ENCODE data around the gene PGBD1. TPM values are rescaled to one million over a fixed set of nuclear protein-coding genes. Genes with fewer than 3 reads are reported as not detected.
"Not testable (repeated sequence)": the region's sequence is repeated elsewhere in the genome, so short reads cannot be mapped to it uniquely, and the experiment has no call there.

The PGBD1 gene
- total and polyA plus RNA-seq, 2 of the 8 experiments (the other 6 are each of a cell fraction or from before 2014, with no cell fraction given): 2.5 to 9.2 TPM

- H2AK5ac ChIP-seq (ENCODE audit: low read depth, low read length); H2BK5ac ChIP-seq (ENCODE audit: low read depth, low read length); H2BK120ac ChIP-seq (replicated peaks; ENCODE audit: low read depth, low read length); H2BK12ac ChIP-seq (ENCODE audit: low read depth, low read length); H3K9me3 ChIP-seq (ENCODE audit: insufficient read depth in 2 of 2, low read depth in 1 of 2, low read length in 1 of 2); H4K8ac ChIP-seq (ENCODE audit: extremely low read depth, insufficient read depth, low read length); H3K56ac ChIP-seq (replicated peaks; ENCODE audit: insufficient read length, low read depth, low read length); H3K9ac ChIP-seq (replicated peaks in 1 of 4; ENCODE audit: extremely low read depth in 1 of 4, low read depth in 3 of 4, low read length in 3 of 4); H3K79me2 ChIP-seq (ENCODE audit: control insufficient read depth in 1 of 2, insufficient read depth in 2 of 2, low read length in 2 of 2); CTCF ChIA-PET (ENCODE audit: partially characterized antibody); H3K4ac ChIP-seq (replicated peaks; ENCODE audit: insufficient read length, low read depth, low read length); H3K18ac ChIP-seq (ENCODE audit: extremely low read depth, low read length); H3K79me1 ChIP-seq (ENCODE audit: low read depth, low read length); H3K4me2 ChIP-seq (ENCODE audit: insufficient read depth in 1 of 2, low read depth in 2 of 2, low read length in 2 of 2); DNase-seq (ENCODE audit: low read depth in 1 of 2, low spot score in 2 of 2); H4K5ac ChIP-seq (ENCODE audit: insufficient read length, low read depth, low read length); H3K23ac ChIP-seq (ENCODE audit: insufficient read length); H3K36me3 ChIP-seq (ENCODE audit: control insufficient read depth in 2 of 4, insufficient read depth in 4 of 4, low read length in 3 of 4); H4K20me1 ChIP-seq (replicated peaks in 1 of 2; ENCODE audit: control insufficient read depth in 1 of 2, insufficient read depth in 2 of 2, low read length in 2 of 2); H2BK15ac ChIP-seq (ENCODE audit: low read length); H2AFZ ChIP-seq (ENCODE audit: low read length); H3K4me3 ChIP-seq (ENCODE audit: extremely low read depth in 1 of 4, insufficient read depth in 2 of 4, low read depth in 3 of 4, low read length in 4 of 4); H3K4me1 ChIP-seq (replicated peaks in 1 of 4; ENCODE audit: control insufficient read depth in 3 of 4, insufficient read depth in 4 of 4, low read length in 3 of 4); H4K91ac ChIP-seq (replicated peaks; ENCODE audit: insufficient read length, low read length); FAIRE-seq; H3K23me2 ChIP-seq (ENCODE audit: low read depth, low read length); H3K27me3 ChIP-seq (replicated peaks in 1 of 4; ENCODE audit: control insufficient read depth in 3 of 4, extremely low read depth in 1 of 4, insufficient read depth in 3 of 4, low read length in 3 of 4); H3K27ac ChIP-seq (ENCODE audit: low read depth, low read length); H2BK20ac ChIP-seq (ENCODE audit: low read length); H3K14ac ChIP-seq (ENCODE audit: insufficient read length): not testable (repeated sequence)
- WGBS, 2 experiments (ENCODE audit: extremely low coverage in 1 of 2, insufficient coverage in 1 of 2, insufficient read length in 1 of 2, insufficient replicate concordance in 2 of 2, low coverage in 1 of 2, low lambda C conversion rate in 2 of 2, missing lambda C conversion rate in 1 of 2): 94% methylated on average over 8 of the region's 8 CpGs; no CpG with 5 or more reads in 1 of the 2 experiments
- POLR2A ChIA-PET (ENCODE audit: partially characterized antibody): interaction anchor here (1.3 to 3.0 kb wide), 2 partner anchors 16 to 18 kb away, joined by 4 to 10 read pairs; partner anchors contain the start of gene ZSCAN31
These were observed 36.5 kb downstream of the PGBD1 start for GRCh38 chr6:28317866-28318265.

Data from H1 (cell line).